Measurements from ENCODE around the gene SSR1.

Gene SSR1

DNA sequence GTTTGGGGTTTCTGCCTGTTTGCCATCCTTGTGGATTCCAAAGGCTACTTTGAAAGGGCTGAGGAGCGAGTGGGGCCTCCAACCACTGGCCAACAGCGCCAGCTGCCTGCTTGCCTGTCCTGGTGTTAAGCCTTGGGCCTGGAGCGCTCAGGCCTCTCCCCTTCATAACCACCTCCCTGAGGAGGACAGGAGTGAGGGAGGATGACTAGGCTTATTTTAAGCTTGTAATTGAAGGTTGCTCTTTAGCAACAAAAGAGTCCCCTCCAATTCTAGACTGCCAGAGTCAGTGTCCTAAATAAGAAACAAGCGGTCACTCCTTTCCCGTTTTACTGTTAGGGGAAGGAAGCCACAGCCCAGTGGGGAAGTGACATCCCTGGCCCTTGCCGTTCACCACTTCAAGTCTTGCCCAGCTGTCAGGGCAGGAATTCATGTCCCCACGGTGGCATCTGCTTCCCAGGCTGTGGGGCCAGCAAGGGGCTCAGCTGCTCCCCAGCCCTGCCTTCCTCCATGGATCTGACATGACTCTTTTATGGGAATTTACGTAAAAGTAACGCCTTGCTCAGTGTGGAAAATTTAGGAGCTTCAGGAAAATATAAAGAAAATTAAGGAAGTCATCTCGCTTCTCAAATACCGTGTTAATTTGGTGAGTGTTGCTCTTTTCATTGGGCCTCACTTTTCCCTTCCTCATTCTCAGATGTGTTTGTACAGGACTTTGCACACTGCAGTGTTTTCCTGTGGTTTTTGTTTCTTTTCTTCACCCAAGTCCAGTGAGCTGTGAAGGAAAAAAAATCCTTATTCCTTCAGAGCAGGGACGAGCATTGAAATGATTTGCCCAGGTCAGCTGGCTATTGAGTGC is 57.8 kb downstream of the SSR1 start:
- Histone ChIP-seq H3K9me3 (ENCODE audit: control insufficient read depth, low read length) (peaks cover 6% of the 10 kb centered on the region), H2AK5ac (ENCODE audit: low read length, severe bottlenecking) (no peak overlapping the region), H3K4me3 (ENCODE audit: insufficient read depth in 1 of 2, low read depth in 1 of 2, low read length in 2 of 2) (no peak overlapping the region), H3K36me3 (ENCODE audit: control insufficient read depth in 1 of 2, insufficient read depth in 2 of 2, low read depth in 1 of 2, low read length in 2 of 2) (peaks cover 22 to 23% of the 10 kb centered on the region in 2 experiments), H3K23ac (ENCODE audit: low read length in 2 of 2) (no peak overlapping the region), H2BK120ac (ENCODE audit: low read depth, low read length) (no peak overlapping the region), H3K9ac (ENCODE audit: low read length) (no peak overlapping the region), H3K4me2 (ENCODE audit: low read length, poor library complexity, severe bottlenecking) (no peak overlapping the region), H3K4ac (ENCODE audit: low read depth in 1 of 2, low read length in 2 of 2) (no peak overlapping the region), H4K8ac (ENCODE audit: low read length) (no peak overlapping the region), H2AFZ (ENCODE audit: low read depth, low read length) (no peak overlapping the region), H3K18ac (ENCODE audit: low read depth in 1 of 2, low read length in 2 of 2) (no peak overlapping the region), H3K79me1 (replicated peaks; ENCODE audit: low read length, poor library complexity, severe bottlenecking) (peaks cover 10% of the 10 kb centered on the region), H4K91ac (ENCODE audit: low read length) (no peak overlapping the region), H2BK12ac (ENCODE audit: low read length in 2 of 2) (no peak overlapping the region), H3K14ac (ENCODE audit: low read length in 2 of 2) (no peak overlapping the region), H3K27me3 (ENCODE audit: control insufficient read depth in 1 of 2, insufficient read depth in 1 of 2, low read length in 2 of 2) (peaks cover 0 to 3% of the 10 kb centered on the region in 2 experiments), H3K4me1 (ENCODE audit: control insufficient read depth, insufficient read depth, low read depth, low read length) (peaks cover 13% of the 10 kb centered on the region), H2BK5ac (ENCODE audit: low read depth, low read length, poor library complexity, severe bottlenecking) (no peak overlapping the region), H3K27ac (ENCODE audit: low read length, poor library complexity, severe bottlenecking) (no peak overlapping the region), H2BK15ac (ENCODE audit: low read depth, poor library complexity, severe bottlenecking) (no peak overlapping the region)
- DNase-seq = no peak
- WGBS = 88% methylated on average over 11 of the region's 12 CpGs

DNA sequence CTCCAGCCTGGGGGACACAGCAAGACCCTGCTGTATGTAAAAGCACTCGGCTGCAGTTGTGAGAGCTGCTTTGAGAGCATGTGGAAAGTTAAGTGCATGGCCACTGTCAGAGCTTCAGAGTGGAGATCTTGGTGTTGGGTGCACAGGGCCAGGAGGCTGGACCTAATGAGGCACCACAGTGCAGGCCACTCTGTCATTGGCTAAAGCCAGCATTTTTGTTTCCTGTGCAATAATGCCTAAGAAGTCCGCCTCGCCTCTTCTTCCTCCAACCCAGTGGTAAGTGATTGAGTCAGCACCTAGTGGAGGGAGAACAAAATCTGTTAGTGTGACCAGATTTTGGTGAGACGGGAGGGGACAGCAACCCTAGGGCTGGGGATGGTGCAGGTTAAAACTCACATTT is 60.6 kb downstream of the SSR1 start:
- Histone ChIP-seq H2BK15ac (ENCODE audit: low read depth, poor library complexity, severe bottlenecking) (no peak overlapping the region), H3K4me1 (ENCODE audit: control insufficient read depth, insufficient read depth, low read depth, low read length) (peaks cover 6% of the 10 kb centered on the region), H2BK5ac (ENCODE audit: low read depth, low read length, poor library complexity, severe bottlenecking) (no peak overlapping the region), H3K18ac (ENCODE audit: low read depth in 1 of 2, low read length in 2 of 2) (no peak overlapping the region), H3K23ac (ENCODE audit: low read length in 2 of 2) (no peak overlapping the region), H3K9ac (ENCODE audit: low read length) (no peak overlapping the region), H2AFZ (ENCODE audit: low read depth, low read length) (no peak overlapping the region), H4K91ac (ENCODE audit: low read length) (no peak overlapping the region), H3K27me3 (ENCODE audit: control insufficient read depth in 1 of 2, insufficient read depth in 1 of 2, low read length in 2 of 2) (no peaks in the 10 kb centered on the region), H2BK12ac (ENCODE audit: low read length in 2 of 2) (no peak overlapping the region), H3K27ac (ENCODE audit: low read length, poor library complexity, severe bottlenecking) (no peak overlapping the region), H3K9me3 (ENCODE audit: control insufficient read depth, low read length) (peaks cover 6% of the 10 kb centered on the region), H2AK5ac (ENCODE audit: low read length, severe bottlenecking) (no peak overlapping the region), H3K4me3 (ENCODE audit: insufficient read depth in 1 of 2, low read depth in 1 of 2, low read length in 2 of 2) (no peak overlapping the region), H3K4me2 (ENCODE audit: low read length, poor library complexity, severe bottlenecking) (no peak overlapping the region), H3K4ac (ENCODE audit: low read depth in 1 of 2, low read length in 2 of 2) (no peak overlapping the region), H2BK120ac (ENCODE audit: low read depth, low read length) (no peak overlapping the region), H4K8ac (ENCODE audit: low read length) (no peak overlapping the region), H3K79me1 (replicated peaks; ENCODE audit: low read length, poor library complexity, severe bottlenecking) (peaks cover 21% of the 10 kb centered on the region), H3K14ac (ENCODE audit: low read length in 2 of 2) (no peak overlapping the region), H3K36me3 (ENCODE audit: control insufficient read depth in 1 of 2, insufficient read depth in 2 of 2, low read depth in 1 of 2, low read length in 2 of 2) (peaks cover 45 to 51% of the 10 kb centered on the region in 2 experiments)
- whole genome bisulfite sequencing = 96% methylated on average over 3 of the region's 4 CpGs
- no peak for DNase-seq

DNA sequence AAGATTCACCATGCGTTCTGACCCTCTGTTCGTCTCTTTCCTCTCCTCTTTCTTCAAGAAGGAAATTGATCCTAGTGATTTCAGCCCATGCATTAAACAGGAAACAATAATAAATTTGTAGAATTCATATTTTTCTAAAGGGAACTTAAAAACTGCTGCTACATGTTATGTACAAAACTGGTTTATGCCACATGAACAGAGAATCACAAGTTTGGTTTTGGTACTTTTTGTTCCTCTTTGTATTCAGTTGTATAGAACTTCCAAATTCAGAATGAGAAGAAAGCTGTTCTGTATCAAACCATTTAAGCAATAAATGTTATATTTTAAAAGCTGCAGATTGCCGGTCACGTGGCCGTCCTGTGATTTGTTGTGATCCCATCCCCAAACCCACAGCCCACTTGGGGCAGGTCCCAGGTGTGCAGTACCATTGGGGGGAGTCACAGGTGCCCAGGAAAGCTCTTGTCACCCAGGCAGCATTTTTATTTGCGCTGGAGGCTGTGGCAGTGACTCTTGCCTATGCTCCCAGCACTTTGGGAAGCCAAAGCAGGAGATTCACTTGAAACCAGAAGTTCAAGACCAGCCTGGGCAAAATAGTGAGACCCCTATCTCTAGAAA is 61.2 kb downstream of the SSR1 start:
- Histone ChIP-seq H3K79me1 (replicated peaks; ENCODE audit: low read length, poor library complexity, severe bottlenecking) (peaks cover 28% of the 10 kb centered on the region), H3K4me3 (ENCODE audit: insufficient read depth in 1 of 2, low read depth in 1 of 2, low read length in 2 of 2) (no peak overlapping the region), H3K18ac (ENCODE audit: low read depth in 1 of 2, low read length in 2 of 2) (no peak overlapping the region), H4K8ac (ENCODE audit: low read length) (no peak overlapping the region), H2AK5ac (ENCODE audit: low read length, severe bottlenecking) (no peak overlapping the region), H2BK15ac (ENCODE audit: low read depth, poor library complexity, severe bottlenecking) (no peak overlapping the region), H3K23ac (ENCODE audit: low read length in 2 of 2) (no peak overlapping the region), H4K91ac (ENCODE audit: low read length) (no peak overlapping the region), H3K27me3 (ENCODE audit: control insufficient read depth in 1 of 2, insufficient read depth in 1 of 2, low read length in 2 of 2) (no peaks in the 10 kb centered on the region), H2AFZ (ENCODE audit: low read depth, low read length) (no peak overlapping the region), H3K4me2 (ENCODE audit: low read length, poor library complexity, severe bottlenecking) (no peak overlapping the region), H3K14ac (ENCODE audit: low read length in 2 of 2) (no peak overlapping the region), H2BK12ac (ENCODE audit: low read length in 2 of 2) (no peak overlapping the region), H3K27ac (ENCODE audit: low read length, poor library complexity, severe bottlenecking) (no peak overlapping the region), H2BK5ac (ENCODE audit: low read depth, low read length, poor library complexity, severe bottlenecking) (no peak overlapping the region), H3K4ac (ENCODE audit: low read depth in 1 of 2, low read length in 2 of 2) (no peak overlapping the region), H2BK120ac (ENCODE audit: low read depth, low read length) (no peak overlapping the region), H3K4me1 (ENCODE audit: control insufficient read depth, insufficient read depth, low read depth, low read length) (peaks cover 6% of the 10 kb centered on the region), H3K9me3 (ENCODE audit: control insufficient read depth, low read length) (peaks cover 6% of the 10 kb centered on the region), H3K36me3 (ENCODE audit: control insufficient read depth in 1 of 2, insufficient read depth in 2 of 2, low read depth in 1 of 2, low read length in 2 of 2) (peaks cover 51 to 57% of the 10 kb centered on the region in 2 experiments), H3K9ac (ENCODE audit: low read length) (no peak overlapping the region)
- WGBS = over 99% methylated on average over 4 of the region's 6 CpGs
- no peak for DNase-seq

DNA sequence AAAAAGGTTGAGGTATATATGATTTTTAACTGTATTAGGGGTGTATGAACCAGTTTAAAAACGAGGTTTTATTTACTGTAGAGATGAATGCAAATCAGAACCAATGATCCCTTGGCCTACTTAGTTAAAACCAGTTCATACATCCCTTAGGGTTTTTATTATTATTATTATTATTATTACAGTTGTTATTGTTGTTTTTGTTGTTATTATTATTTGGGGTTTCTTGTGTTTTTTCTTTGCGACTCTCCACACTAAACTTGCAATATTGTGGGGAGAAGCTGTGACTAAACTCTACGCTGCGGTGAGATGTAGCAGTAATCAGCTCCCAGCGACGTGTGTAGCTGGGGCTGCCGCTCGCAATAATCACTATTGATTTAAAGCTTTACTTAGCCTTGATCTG is 62.2 kb downstream of the SSR1 start:
- Histone ChIP-seq H4K8ac (ENCODE audit: low read length) (no peak overlapping the region), H2BK120ac (ENCODE audit: low read depth, low read length) (no peak overlapping the region), H2BK5ac (ENCODE audit: low read depth, low read length, poor library complexity, severe bottlenecking) (no peak overlapping the region), H3K4me3 (ENCODE audit: insufficient read depth in 1 of 2, low read depth in 1 of 2, low read length in 2 of 2) (no peak overlapping the region), H2BK15ac (ENCODE audit: low read depth, poor library complexity, severe bottlenecking) (no peak overlapping the region), H3K18ac (ENCODE audit: low read depth in 1 of 2, low read length in 2 of 2) (no peak overlapping the region), H2AFZ (ENCODE audit: low read depth, low read length) (no peak overlapping the region), H2BK12ac (ENCODE audit: low read length in 2 of 2) (no peak overlapping the region), H4K91ac (ENCODE audit: low read length) (no peak overlapping the region), H3K9me3 (ENCODE audit: control insufficient read depth, low read length) (peaks cover 2% of the 10 kb centered on the region), H3K79me1 (replicated peaks; ENCODE audit: low read length, poor library complexity, severe bottlenecking) (peaks cover 37% of the 10 kb centered on the region), H3K4ac (ENCODE audit: low read depth in 1 of 2, low read length in 2 of 2) (no peak overlapping the region), H3K27me3 (ENCODE audit: control insufficient read depth in 1 of 2, insufficient read depth in 1 of 2, low read length in 2 of 2) (no peaks in the 10 kb centered on the region), H3K4me1 (ENCODE audit: control insufficient read depth, insufficient read depth, low read depth, low read length) (peaks cover 6% of the 10 kb centered on the region), H3K27ac (ENCODE audit: low read length, poor library complexity, severe bottlenecking) (no peak overlapping the region), H3K36me3 (ENCODE audit: control insufficient read depth in 1 of 2, insufficient read depth in 2 of 2, low read depth in 1 of 2, low read length in 2 of 2) (peaks cover 60 to 67% of the 10 kb centered on the region in 2 experiments), H3K4me2 (ENCODE audit: low read length, poor library complexity, severe bottlenecking) (no peak overlapping the region), H3K9ac (ENCODE audit: low read length) (no peak overlapping the region), H3K23ac (ENCODE audit: low read length in 2 of 2) (no peak overlapping the region), H2AK5ac (ENCODE audit: low read length, severe bottlenecking) (no peak overlapping the region), H3K14ac (ENCODE audit: low read length in 2 of 2) (no peak overlapping the region)
- 97% methylated on average over 7 of the region's 8 CpGs for whole genome bisulfite sequencing
- no peak for DNase-seq

All from mesenchymal stem cell (in vitro differentiated cells and primary cell).